ENCODE data around the gene ROR2. TPM values are rescaled to one million over a fixed set of nuclear protein-coding genes. Genes with fewer than 3 reads are reported as not detected.

Gene ROR2
- total and polyA plus RNA-seq, 11 donors, result 0.18 to 9.0 (median 0.49) TPM

- intact Hi-C loops (cut with DNase I), result loop anchor here in 2 of 10 donors (10.0 kb wide), 1 partner anchor 86 kb away; no protein-coding TSS in a partner anchor
- Histone ChIP-seq H3K27me3 (no peaks in the 10 kb centered on the region), H3K27ac (no peak overlapping the region), H3K4me3 (no peak overlapping the region), H3K4me1 (peaks cover 0 to 5% (median 0%) of the 10 kb centered on the region in 12 donors), H3K9me3 (peaks cover 0 to 14% (median 2%) of the 10 kb centered on the region in 12 donors), H3K36me3 (no peaks in the 10 kb centered on the region)
- DNase-seq (no peak), ATAC-seq (no peak)
- TF ChIP-seq POLR2A (IDR thresholded peaks at IDR 0.05), result no peak
- TF ChIP-seq, protein P1, sequence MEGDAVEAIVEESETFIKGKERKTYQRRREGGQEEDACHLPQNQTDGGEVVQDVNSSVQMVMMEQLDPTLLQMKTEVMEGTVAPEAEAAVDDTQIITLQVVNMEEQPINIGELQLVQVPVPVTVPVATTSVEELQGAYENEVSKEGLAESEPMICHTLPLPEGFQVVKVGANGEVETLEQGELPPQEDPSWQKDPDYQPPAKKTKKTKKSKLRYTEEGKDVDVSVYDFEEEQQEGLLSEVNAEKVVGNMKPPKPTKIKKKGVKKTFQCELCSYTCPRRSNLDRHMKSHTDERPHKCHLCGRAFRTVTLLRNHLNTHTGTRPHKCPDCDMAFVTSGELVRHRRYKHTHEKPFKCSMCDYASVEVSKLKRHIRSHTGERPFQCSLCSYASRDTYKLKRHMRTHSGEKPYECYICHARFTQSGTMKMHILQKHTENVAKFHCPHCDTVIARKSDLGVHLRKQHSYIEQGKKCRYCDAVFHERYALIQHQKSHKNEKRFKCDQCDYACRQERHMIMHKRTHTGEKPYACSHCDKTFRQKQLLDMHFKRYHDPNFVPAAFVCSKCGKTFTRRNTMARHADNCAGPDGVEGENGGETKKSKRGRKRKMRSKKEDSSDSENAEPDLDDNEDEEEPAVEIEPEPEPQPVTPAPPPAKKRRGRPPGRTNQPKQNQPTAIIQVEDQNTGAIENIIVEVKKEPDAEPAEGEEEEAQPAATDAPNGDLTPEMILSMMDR (IDR thresholded peaks at IDR 0.05), result no peak
Measured at GRCh38 chr9:91571036-91571435, 379.0 kb downstream of the ROR2 start.

- ATAC-seq, result peak in 2 of 4 donors; percentile 64 to 75
- WGBS, 4 donors, result 60 to 70% (median 61%) methylated on average over 10 to 12 of the region's 12 CpGs
Measured at GRCh38 chr9:91567642-91568274, 382.3 kb downstream of the ROR2 start.

DNA sequence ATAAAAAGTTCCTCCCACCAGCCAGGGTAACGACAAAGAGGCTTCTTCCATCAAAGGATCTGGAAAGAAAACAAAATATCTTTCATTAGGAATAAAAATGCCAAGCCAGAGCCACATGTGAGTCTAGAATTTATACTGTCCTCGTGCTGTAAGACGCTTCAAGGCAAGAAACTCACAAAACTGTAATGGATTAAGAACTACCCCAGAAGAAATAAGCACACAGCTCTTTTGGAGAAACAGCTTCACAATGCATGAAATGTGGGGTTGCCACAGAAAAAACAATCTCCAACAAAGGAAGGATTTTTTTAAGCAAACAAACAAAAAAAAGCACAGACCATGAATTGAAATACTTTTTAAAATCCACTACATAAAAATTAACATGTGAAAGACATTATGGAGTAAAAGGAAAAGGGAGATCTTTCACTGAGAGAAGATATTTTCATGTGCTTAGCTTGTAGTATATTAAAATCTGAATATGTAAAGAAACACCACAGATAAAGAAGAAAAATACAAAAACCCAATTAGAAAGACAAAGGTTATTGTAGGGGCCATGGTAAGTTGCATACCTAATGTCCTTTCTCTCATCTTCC lies 385.9 kb downstream of the ROR2 start:
- Histone ChIP-seq H3K27ac (no peak overlapping the region), H3K36me3 (no peaks in the 10 kb centered on the region)

More at GRCh38 chr9:91567642-91568274, 382.3 kb downstream of the ROR2 start:
- TF ChIP-seq, protein P1 (IDR thresholded peaks at IDR 0.05), result no peak
- TF ChIP-seq POLR2A (IDR thresholded peaks at IDR 0.05), result no peak
- intact Hi-C loops (cut with DNase I), result loop anchor here in 1 of 10 donors (10.0 kb wide), 1 partner anchor 63 kb away; no protein-coding TSS in a partner anchor
- DNase-seq, result peak in 2 of 5 donors; percentile 41 to 47
- Histone ChIP-seq H3K4me3 (no peak overlapping the region), H3K27ac (no peak overlapping the region), H3K4me1 (peaks cover 0 to 5% (median 0%) of the 10 kb centered on the region in 12 donors), H3K9me3 (peaks cover 0 to 14% (median 2%) of the 10 kb centered on the region in 12 donors), H3K36me3 (no peaks in the 10 kb centered on the region), H3K27me3 (no peaks in the 10 kb centered on the region)

GRCh38 chr9:91562416-91562815 lies 387.6 kb downstream of the ROR2 start:
- H3K4me1 ChIP-seq, result no peaks in the 10 kb centered on the region
- no peaks in the 10 kb centered on the region for H3K27me3 ChIP-seq
- ATAC-seq, result no peak
- H3K36me3 ChIP-seq, result no peaks in the 10 kb centered on the region
- TF ChIP-seq, protein P1 (IDR thresholded peaks at IDR 0.05), result no peak
- TF ChIP-seq POLR2A (IDR thresholded peaks at IDR 0.05), result no peak
- no peak overlapping the region for H3K27ac ChIP-seq
- intact Hi-C loops (cut with DNase I), result loop anchor here in 1 of 10 donors (10.0 kb wide), 1 partner anchor 58 kb away; no protein-coding TSS in a partner anchor
- no peak for DNase-seq
- no peaks in the 10 kb centered on the region for H3K9me3 ChIP-seq
- H3K4me3 ChIP-seq, result no peak overlapping the region
- 61 to 78% (median 71%) methylated on average over 3 of the region's 3 CpGs for WGBS, 4 donors

More for the DNA sequence above, 385.9 kb downstream of the ROR2 start:
- intact Hi-C loops (cut with DNase I), result loop anchor here in 1 of 10 donors (10.0 kb wide), 1 partner anchor 59 kb away; no protein-coding TSS in a partner anchor
- WGBS, 4 donors, result 48 to 72% (median 68%) methylated on average over 3 of the region's 3 CpGs
- peaks cover 0 to 6% (median 0%) of the 10 kb centered on the region in 12 donors for H3K9me3 ChIP-seq
- ATAC-seq, result no peak
- no peak overlapping the region for H3K4me3 ChIP-seq
- no peaks in the 10 kb centered on the region for H3K27me3 ChIP-seq
- H3K4me1 ChIP-seq, result peaks cover 0 to 3% (median 0%) of the 10 kb centered on the region in 12 donors
- TF ChIP-seq, protein P1 (IDR thresholded peaks at IDR 0.05), result no peak
- no peak for TF ChIP-seq POLR2A (IDR thresholded peaks at IDR 0.05)
- DNase-seq, result no peak

Measured in heart left ventricle (tissue), 16 donors.